ENCODE results near the gene C18orf63. TPM values are rescaled to one million over a fixed set of nuclear protein-coding genes. Genes with fewer than 3 reads are reported as not detected.

C18orf63 gene
- total and polyA plus RNA-seq, 2 of the 4 experiments (the other 2 are of a cell fraction), result not detected

DNA sequence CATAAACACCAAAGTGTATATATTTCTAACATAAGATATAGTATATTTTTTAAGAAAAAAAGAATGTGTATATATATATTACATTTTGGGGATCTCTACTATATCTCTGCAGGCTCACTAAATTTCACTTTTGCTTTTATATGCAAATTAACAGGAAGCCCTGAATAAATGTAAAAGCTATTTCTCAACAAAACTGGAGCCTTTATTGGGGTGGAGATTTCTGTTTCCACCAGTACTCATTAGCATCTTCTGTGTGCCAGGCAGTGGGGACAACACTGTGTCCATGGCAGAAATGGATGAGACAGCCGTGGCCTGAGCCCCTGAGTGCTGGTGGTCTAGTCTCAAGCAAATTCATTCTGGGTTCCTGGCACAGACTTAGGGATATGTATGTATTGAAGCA, 41.3 kb downstream of the C18orf63 start:
- BruUV-seq (replicated peaks), result no TSS peak
- H3K9me3 ChIP-seq (ENCODE audit: control insufficient read depth, insufficient read depth, low read length), result no peaks in the 10 kb centered on the region
- H3K36me3 ChIP-seq (ENCODE audit: control insufficient read depth, insufficient read depth, low read length), result no peaks in the 10 kb centered on the region
- H2AK9ac ChIP-seq (replicated peaks; ENCODE audit: low read depth, low read length, poor library complexity), result no peak overlapping the region
- no peaks in the 10 kb centered on the region for H3K9me1 ChIP-seq (ENCODE audit: insufficient read depth, low read length)
- H3K4ac ChIP-seq (ENCODE audit: low read depth, low read length), result no peak overlapping the region
- no peak overlapping the region for H3K18ac ChIP-seq (ENCODE audit: low read depth, low read length)
- H4K91ac ChIP-seq (ENCODE audit: insufficient read depth, low read depth, low read length), result no peak overlapping the region
- H4K5ac ChIP-seq (ENCODE audit: low read depth, low read length), result no peak overlapping the region
- no CpG with 5 or more reads among the region's 1 CpG for WGBS, 2 experiments (ENCODE audit: extremely low coverage in 2 of 2, insufficient read length in 1 of 2)
- no peak overlapping the region for H2BK15ac ChIP-seq (ENCODE audit: low read depth, low read length)
- no peak overlapping the region for H2AFZ ChIP-seq (replicated peaks; ENCODE audit: low read length, poor library complexity)
- no peak overlapping the region for H3K56ac ChIP-seq (ENCODE audit: extremely low read depth, insufficient read depth, low read length)
- H3K9ac ChIP-seq (ENCODE audit: low read depth, low read length), result no peak overlapping the region
- H2BK5ac ChIP-seq (ENCODE audit: low read depth, low read length, poor library complexity, severe bottlenecking), result no peak overlapping the region
- intact Hi-C loops (cut with micrococcal nuclease), result no loop called here
- ChIA-PET CTCF (interaction anchor here (0.9 kb wide), 1 partner anchor 195 kb away, joined by 3 read pairs; no protein-coding TSS in a partner anchor), POLR2A (ENCODE audit: unreplicated experiment) (no interaction called here)
- no peak overlapping the region for H3K23ac ChIP-seq (ENCODE audit: low read depth, low read length)
- DNase-seq, result no peak
- ATAC-seq (ENCODE audit: low read depth), result no peak
- H2AK5ac ChIP-seq (ENCODE audit: low read depth, low read length), result no peak overlapping the region
- no peaks in the 10 kb centered on the region for H4K20me1 ChIP-seq (ENCODE audit: insufficient read depth, low read length)
- no peak overlapping the region for H3K4me2 ChIP-seq (ENCODE audit: low read depth, low read length)
- H3K4me3 ChIP-seq (ENCODE audit: insufficient read depth, low read depth, low read length), result no peak overlapping the region
- H2BK120ac ChIP-seq (ENCODE audit: low read depth, low read length), result no peak overlapping the region
- TF ChIP-seq RFX5 (IDR thresholded peaks at IDR 0.05; ENCODE audit: low read depth, low read length) (no peak), CEBPB (IDR thresholded peaks at IDR 0.05; ENCODE audit: low read depth, low read length) (no peak), MAZ (IDR thresholded peaks at IDR 0.05; ENCODE audit: borderline replicate concordance, low read depth, low read length) (no peak), FOS (IDR thresholded peaks at IDR 0.05; ENCODE audit: low read depth, low read length) (no peak), MXI1 (IDR thresholded peaks at IDR 0.05; ENCODE audit: borderline replicate concordance, low read depth, low read length) (no peak), RAD21 (IDR thresholded peaks at IDR 0.05; ENCODE audit: low read length) (no peak), RCOR1 (IDR thresholded peaks at IDR 0.05; ENCODE audit: insufficient replicate concordance, low read length) (no peak), CHD1 (IDR thresholded peaks at IDR 0.05; ENCODE audit: low read depth, low read length) (no peak)
- TF ChIP-seq, protein P1, sequence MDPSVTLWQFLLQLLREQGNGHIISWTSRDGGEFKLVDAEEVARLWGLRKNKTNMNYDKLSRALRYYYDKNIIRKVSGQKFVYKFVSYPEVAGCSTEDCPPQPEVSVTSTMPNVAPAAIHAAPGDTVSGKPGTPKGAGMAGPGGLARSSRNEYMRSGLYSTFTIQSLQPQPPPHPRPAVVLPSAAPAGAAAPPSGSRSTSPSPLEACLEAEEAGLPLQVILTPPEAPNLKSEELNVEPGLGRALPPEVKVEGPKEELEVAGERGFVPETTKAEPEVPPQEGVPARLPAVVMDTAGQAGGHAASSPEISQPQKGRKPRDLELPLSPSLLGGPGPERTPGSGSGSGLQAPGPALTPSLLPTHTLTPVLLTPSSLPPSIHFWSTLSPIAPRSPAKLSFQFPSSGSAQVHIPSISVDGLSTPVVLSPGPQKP (IDR thresholded peaks at IDR 0.05; ENCODE audit: borderline replicate concordance, low read depth, low read length), result no peak
- TF ChIP-seq, protein P2, sequence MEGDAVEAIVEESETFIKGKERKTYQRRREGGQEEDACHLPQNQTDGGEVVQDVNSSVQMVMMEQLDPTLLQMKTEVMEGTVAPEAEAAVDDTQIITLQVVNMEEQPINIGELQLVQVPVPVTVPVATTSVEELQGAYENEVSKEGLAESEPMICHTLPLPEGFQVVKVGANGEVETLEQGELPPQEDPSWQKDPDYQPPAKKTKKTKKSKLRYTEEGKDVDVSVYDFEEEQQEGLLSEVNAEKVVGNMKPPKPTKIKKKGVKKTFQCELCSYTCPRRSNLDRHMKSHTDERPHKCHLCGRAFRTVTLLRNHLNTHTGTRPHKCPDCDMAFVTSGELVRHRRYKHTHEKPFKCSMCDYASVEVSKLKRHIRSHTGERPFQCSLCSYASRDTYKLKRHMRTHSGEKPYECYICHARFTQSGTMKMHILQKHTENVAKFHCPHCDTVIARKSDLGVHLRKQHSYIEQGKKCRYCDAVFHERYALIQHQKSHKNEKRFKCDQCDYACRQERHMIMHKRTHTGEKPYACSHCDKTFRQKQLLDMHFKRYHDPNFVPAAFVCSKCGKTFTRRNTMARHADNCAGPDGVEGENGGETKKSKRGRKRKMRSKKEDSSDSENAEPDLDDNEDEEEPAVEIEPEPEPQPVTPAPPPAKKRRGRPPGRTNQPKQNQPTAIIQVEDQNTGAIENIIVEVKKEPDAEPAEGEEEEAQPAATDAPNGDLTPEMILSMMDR (conservative IDR thresholded peaks at IDR 0.05; ENCODE audit: low read depth, low read length), result no peak
- dilution Hi-C loops (cut with HindIII; ENCODE audit: low sequenced_read_pairs, unreplicated experiment), result no loop called here
- in situ Hi-C loops (cut with MboI; ENCODE audit: low sequenced_read_pairs), result loop anchor here (10.0 kb wide), 1 partner anchor 118 kb away; no protein-coding TSS in a partner anchor
- H3K79me1 ChIP-seq (ENCODE audit: low read depth in 1 of 2, low read length in 2 of 2), result no peaks in the 10 kb centered on the region
- peaks cover 11% of the 10 kb centered on the region for H3K27me3 ChIP-seq (ENCODE audit: control insufficient read depth, insufficient read depth, low read length)
- H3K4me1 ChIP-seq (ENCODE audit: control insufficient read depth, insufficient read depth, low read length), result no peaks in the 10 kb centered on the region
- no peak overlapping the region for H4K8ac ChIP-seq (ENCODE audit: low read depth in 2 of 2, low read length in 2 of 2)
- no peak overlapping the region for H2BK20ac ChIP-seq (ENCODE audit: low read depth, low read length)
- H3K14ac ChIP-seq (replicated peaks; ENCODE audit: low read depth, low read length), result no peak overlapping the region
- no peak overlapping the region for H3K27ac ChIP-seq (ENCODE audit: insufficient read depth, low read length)

Measured in IMR-90 (cell line).